A549 (cell line): ENCODE data around the gene TMEM38B.

Experiments used
- BHLHE40 ChIP-seq: IDR thresholded peaks from 2 replicates; pipeline ENCODE4 v1.6.1; 2012; ENCODE audit warnings: low read depth, low read length, inconsistent platforms
- CTCF ChIP-seq: fragments of >200 bp; sonication (Bioruptor Twin); formaldehyde crosslinking; IDR thresholded peaks from 3 replicates; pipeline ENCODE4 v1.5.1; 2016
- ZSCAN20 ChIP-seq: fragments of 250-450 bp; sonication (Bioruptor Pico); IDR thresholded peaks from 2 replicates; pipeline ENCODE4 v1.8.0; 2022; ENCODE audit warnings: mild to moderate bottlenecking, moderate library complexity

- no peak for TF ChIP-seq CTCF
- TF ChIP-seq BHLHE40: no peak
- TF ChIP-seq ZSCAN20 (CRISPR knock-in tag): no peak
These were observed 128.5 kb downstream of the TMEM38B start for GRCh38 chr9:105822814-105823213.
